GM12878 (cell line): ENCODE measurements around the gene BTG2. TPM values are rescaled to one million over a fixed set of nuclear protein-coding genes. Genes with fewer than 3 reads are reported as not detected.

ENCODE experiments used
- CBX3 ChIP-seq: fragments of 200-600 bp; sonication (generic); IDR thresholded peaks from 2 replicates; pipeline ENCODE4 v1.6.1; 2016; ENCODE audit warnings: low read depth, borderline replicate concordance
- IKZF1 ChIP-seq: fragments of 450-650 bp; conservative IDR thresholded peaks from 2 replicates; pipeline ENCODE4 v1.6.1; 2017; ENCODE audit warnings: antibody characterized with exemption, mild to moderate bottlenecking
- KLF5 ChIP-seq: fragments of 450-650 bp; IDR thresholded peaks from 2 replicates; pipeline ENCODE4 v1.6.1; 2014; ENCODE audit warnings: mild to moderate bottlenecking; ENCODE audit not compliant: partially characterized antibody
- MEF2A ChIP-seq: IDR thresholded peaks from 2 replicates; pipeline ENCODE4 v1.6.1; 2011; ENCODE audit warnings: low read depth, mild to moderate bottlenecking, low read length, moderate library complexity; ENCODE audit not compliant: insufficient read depth
- PBX3 ChIP-seq: IDR thresholded peaks from 2 replicates; pipeline ENCODE4 v1.6.1; 2011; ENCODE audit warnings: mild to moderate bottlenecking, low read depth, low read length, moderate library complexity; ENCODE audit not compliant: insufficient replicate concordance
- RCOR1 ChIP-seq: conservative IDR thresholded peaks from 2 replicates; pipeline ENCODE4 v1.6.1; 2012; ENCODE audit warnings: low read depth, low read length, improper control_type of control experiment
- SPI1 ChIP-seq: IDR thresholded peaks from 2 replicates; pipeline ENCODE4 v1.6.1; 2011; ENCODE audit warnings: low read depth, mild to moderate bottlenecking, low read length, moderate library complexity, borderline replicate concordance; ENCODE audit not compliant: insufficient read depth
- ZNF384 ChIP-seq: IDR thresholded peaks from 2 replicates; pipeline ENCODE4 v1.6.1; 2012; ENCODE audit warnings: low read depth, mild to moderate bottlenecking, low read length, improper control_type of control experiment, borderline replicate concordance
- ZNF622 ChIP-seq: fragments of 450-650 bp; IDR thresholded peaks from 2 replicates; pipeline ENCODE4 v1.6.1; 2017; ENCODE audit warnings: mild to moderate bottlenecking, inconsistent platforms
- polyA plus RNA-seq, 11 experiments: library from polyadenylated mRNA; depleted of rRNA in 4 of 11; unstranded in 6 of 11; stranded (reverse) in 5 of 11; fragments of >200 nt; fragmentation: Nextera tagmentation in 4 of 11; fragmentation: Illumina TruSeq in 1 of 11; extraction: Ambion mirVana in 4 of 11; extraction: Trizol in 1 of 11; gene quantifications; 1 replicate in 1 of 11; 2 replicates in 10 of 11; pipeline versions ENCODE4 v1.2.1 to v1.2.3, GENCODE V29; 2011 to 2016; ENCODE audit warnings: inconsistent platforms in 2 of 11, missing spikeins in 2 of 11, low read depth in 1 of 11
- total RNA-seq, 4 experiments: library from RNA; depleted of rRNA in 3 of 4; stranded (reverse); fragments of >200 nt in 3 of 4; fragmentation: Illumina TruSeq in 1 of 4; extraction: Trizol in 1 of 4; gene quantifications; 2 replicates each; pipeline versions ENCODE4 v1.2.1 to v1.2.3, GENCODE V29; 2013 to 2021
- TF ChIP-seq, protein P1 (sequence below): fragments of 150-350 bp; IDR thresholded peaks from 2 replicates; pipeline ENCODE4 v1.6.1; 2016; ENCODE audit warnings: low read depth, low read length

Gene BTG2
- total and polyA plus RNA-seq, 10 of the 15 experiments (the other 5 are each of a cell fraction or from before 2014, with no cell fraction given) = 23.3 to 160 (median 98.1) TPM

DNA sequence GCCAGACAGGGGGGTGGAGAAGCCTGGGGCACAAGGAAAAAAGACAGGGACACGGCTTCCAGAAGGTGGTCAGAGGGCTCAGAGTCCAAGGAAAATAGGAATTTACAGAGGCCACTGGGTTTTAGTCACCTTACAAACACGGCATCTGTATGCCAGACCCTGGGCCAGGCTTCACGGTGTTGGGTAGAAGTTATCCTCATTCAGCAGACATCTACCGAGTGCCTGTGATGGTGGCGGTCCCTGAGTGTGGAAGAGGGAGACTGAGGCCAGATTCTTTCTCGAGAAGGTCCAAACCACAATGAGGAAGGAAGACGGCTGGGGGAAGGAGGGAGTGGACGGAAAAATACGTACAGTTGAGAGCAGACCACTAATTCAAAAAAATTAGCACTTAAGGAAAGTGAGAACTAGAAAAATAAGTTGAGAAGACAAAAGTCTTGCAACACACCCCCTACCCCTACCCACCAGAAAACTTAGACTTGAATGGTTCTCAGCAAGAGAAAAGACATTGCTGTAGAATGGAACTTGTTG is 864 bp upstream of the BTG2 start (continued):
- TF ChIP-seq KLF5 (peak; percentile 19), MEF2A (no peak), PBX3 (no peak), IKZF1 (peak; percentile 10), ZNF384 (no peak), SPI1 (no peak), RCOR1 (no peak), ZNF622 (no peak), CBX3 (no peak)
- TF ChIP-seq, protein P1, sequence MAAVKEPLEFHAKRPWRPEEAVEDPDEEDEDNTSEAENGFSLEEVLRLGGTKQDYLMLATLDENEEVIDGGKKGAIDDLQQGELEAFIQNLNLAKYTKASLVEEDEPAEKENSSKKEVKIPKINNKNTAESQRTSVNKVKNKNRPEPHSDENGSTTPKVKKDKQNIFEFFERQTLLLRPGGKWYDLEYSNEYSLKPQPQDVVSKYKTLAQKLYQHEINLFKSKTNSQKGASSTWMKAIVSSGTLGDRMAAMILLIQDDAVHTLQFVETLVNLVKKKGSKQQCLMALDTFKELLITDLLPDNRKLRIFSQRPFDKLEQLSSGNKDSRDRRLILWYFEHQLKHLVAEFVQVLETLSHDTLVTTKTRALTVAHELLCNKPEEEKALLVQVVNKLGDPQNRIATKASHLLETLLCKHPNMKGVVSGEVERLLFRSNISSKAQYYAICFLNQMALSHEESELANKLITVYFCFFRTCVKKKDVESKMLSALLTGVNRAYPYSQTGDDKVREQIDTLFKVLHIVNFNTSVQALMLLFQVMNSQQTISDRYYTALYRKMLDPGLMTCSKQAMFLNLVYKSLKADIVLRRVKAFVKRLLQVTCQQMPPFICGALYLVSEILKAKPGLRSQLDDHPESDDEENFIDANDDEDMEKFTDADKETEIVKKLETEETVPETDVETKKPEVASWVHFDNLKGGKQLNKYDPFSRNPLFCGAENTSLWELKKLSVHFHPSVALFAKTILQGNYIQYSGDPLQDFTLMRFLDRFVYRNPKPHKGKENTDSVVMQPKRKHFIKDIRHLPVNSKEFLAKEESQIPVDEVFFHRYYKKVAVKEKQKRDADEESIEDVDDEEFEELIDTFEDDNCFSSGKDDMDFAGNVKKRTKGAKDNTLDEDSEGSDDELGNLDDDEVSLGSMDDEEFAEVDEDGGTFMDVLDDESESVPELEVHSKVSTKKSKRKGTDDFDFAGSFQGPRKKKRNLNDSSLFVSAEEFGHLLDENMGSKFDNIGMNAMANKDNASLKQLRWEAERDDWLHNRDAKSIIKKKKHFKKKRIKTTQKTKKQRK = no peak
